OCI-LY1 (cell line): ENCODE data around the gene PPP1R3E.
"Not testable (repeated sequence)": the region's sequence is repeated elsewhere in the genome, so short reads cannot be mapped to it uniquely, and the experiment has no call there.

Experiments
- H2AFZ ChIP-seq: fragments of 200-600 bp; sonication (generic), shearing (Covaris generic); 2 replicates; pipeline ENCODE4 v1.6.0; 2014; ENCODE audit warnings: antibody characterized with exemption, mild to moderate bottlenecking, low read length
- H3F3A ChIP-seq: fragments of 200-600 bp; sonication (generic), shearing (Covaris generic); 2 replicates; pipeline ENCODE4 v1.6.0; 2014; ENCODE audit warnings: mild to moderate bottlenecking, antibody characterized with exemption, low read length, moderate library complexity; ENCODE audit not compliant: insufficient read depth
- H3K27ac ChIP-seq: fragments of 200-600 bp; sonication (generic); 2 replicates; pipeline ENCODE4 v1.5.1; 2014; ENCODE audit warnings: low read length, mixed run types, mild to moderate bottlenecking, low read depth; ENCODE audit not compliant: poor library complexity, severe bottlenecking
- H3K27me3 ChIP-seq: fragments of 200-600 bp; sonication (generic); 2 replicates; pipeline ENCODE4 v1.6.0; 2014; ENCODE audit warnings: antibody characterized with exemption, mild to moderate bottlenecking, low read length, moderate library complexity; ENCODE audit not compliant: insufficient read depth
- H3K36me3 ChIP-seq: fragments of 200-600 bp; sonication (generic); 2 replicates; pipeline ENCODE4 v1.6.1; 2014; ENCODE audit warnings: mild to moderate bottlenecking, antibody characterized with exemption, low read length, moderate library complexity, mixed read lengths; ENCODE audit not compliant: insufficient read depth
- H3K4me1 ChIP-seq: fragments of 200-600 bp; sonication (generic); 2 replicates; pipeline ENCODE4 v1.5.1; 2014; ENCODE audit warnings: mild to moderate bottlenecking, low read length, moderate library complexity; ENCODE audit not compliant: insufficient read depth, severe bottlenecking
- H3K4me2 ChIP-seq: fragments of 200-600 bp; sonication (generic), shearing (Covaris generic); 2 replicates; pipeline ENCODE4 v1.6.1; 2014; ENCODE audit warnings: low read length
- H3K4me3 ChIP-seq: fragments of 200-600 bp; sonication (generic); 2 replicates; pipeline ENCODE4 v1.5.1; 2014; ENCODE audit warnings: low read length, low read depth, mild to moderate bottlenecking, mixed read lengths; ENCODE audit not compliant: poor library complexity, severe bottlenecking
- H3K79me2 ChIP-seq: fragments of 200-600 bp; shearing (Covaris generic); 2 replicates; pipeline ENCODE4 v1.6.1; 2016; ENCODE audit warnings: mixed run types, low read length, mixed read lengths; ENCODE audit not compliant: insufficient read depth
- H3K9ac ChIP-seq: fragments of 200-600 bp; sonication (generic), shearing (Covaris generic); 2 replicates; pipeline ENCODE4 v1.6.1; 2014; ENCODE audit warnings: mild to moderate bottlenecking, low read length, mixed read lengths
- H3K9me2 ChIP-seq: fragments of 200-600 bp; sonication (generic), shearing (Covaris generic); 2 replicates; pipeline ENCODE4 v1.6.1; 2014; ENCODE audit warnings: low read depth, mild to moderate bottlenecking, low read length, mixed read lengths
- H3K9me3 ChIP-seq: fragments of 200-600 bp; shearing (Covaris generic); 2 replicates; pipeline ENCODE4 v1.6.1; 2014; ENCODE audit warnings: low read length, mixed read lengths
- H4K20me1 ChIP-seq: fragments of 200-600 bp; sonication (generic), shearing (Covaris generic); 2 replicates; pipeline ENCODE4 v1.6.0; 2016; ENCODE audit warnings: mild to moderate bottlenecking, low read length; ENCODE audit not compliant: insufficient read depth
- EZH2 ChIP-seq: fragments of 200-600 bp; sonication (generic), shearing (Covaris generic); IDR thresholded peaks from 2 replicates; pipeline ENCODE4 v1.8.0; 2017; ENCODE audit warnings: borderline replicate concordance, mixed run types, mild to moderate bottlenecking, antibody characterized with exemption, low read length, moderate library complexity, mixed read lengths
- TF ChIP-seq, protein P1 (sequence below): fragments of 200-600 bp; sonication (generic), shearing (Covaris generic); IDR thresholded peaks from 2 replicates; pipeline ENCODE4 v1.5.1; 2017; ENCODE audit warnings: mild to moderate bottlenecking, antibody characterized with exemption, low read length, moderate library complexity, mixed read lengths

The PPP1R3E gene

DNA sequence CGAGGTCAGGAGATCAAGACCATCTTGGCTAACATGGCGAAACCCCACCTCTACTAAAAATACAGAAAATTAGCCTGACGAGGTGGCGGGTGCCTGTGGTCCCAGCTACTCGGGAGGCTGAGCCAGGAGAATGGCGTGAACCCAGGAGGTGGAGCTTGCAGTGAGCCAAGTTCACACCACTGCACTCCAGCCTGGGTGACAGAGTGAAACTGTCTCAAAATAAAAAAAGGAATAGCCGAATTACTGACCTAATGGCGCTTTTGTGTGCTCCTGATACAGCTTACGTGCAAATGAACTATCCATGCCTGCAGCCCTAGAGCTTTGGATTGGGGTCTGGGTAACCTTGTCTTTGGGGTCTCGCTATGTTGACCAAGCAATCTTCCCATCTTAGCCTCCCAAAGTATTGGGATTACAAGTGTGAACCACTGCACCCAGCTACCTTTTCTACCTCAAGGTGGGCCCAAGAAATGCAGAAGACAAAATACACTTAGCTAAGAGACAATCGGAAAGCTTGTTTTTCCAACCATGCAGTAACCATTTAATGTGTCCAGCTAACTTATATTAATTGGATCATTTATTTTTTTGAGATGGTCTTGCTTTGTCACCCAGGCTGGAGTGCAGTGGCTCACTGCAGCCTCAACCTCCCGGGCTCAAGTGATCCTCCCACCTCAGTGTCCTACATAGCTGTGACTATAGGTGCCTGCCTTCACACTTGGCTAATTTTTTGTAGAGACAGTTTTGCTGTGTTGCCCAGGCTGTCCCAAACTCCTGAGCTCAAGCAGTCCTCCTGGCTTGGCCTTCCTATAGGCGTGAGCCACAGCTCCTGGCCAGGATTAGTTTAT lies 24.1 kb upstream of the PPP1R3E start:
- H3K9ac ChIP-seq: no peak overlapping the region
- H3K4me2 ChIP-seq: no peak overlapping the region
- H3K79me2 ChIP-seq: peaks cover 12% of the 10 kb centered on the region
- no peaks in the 10 kb centered on the region for H3F3A ChIP-seq
- no peak overlapping the region for H3K4me3 ChIP-seq
- no peaks in the 10 kb centered on the region for H3K27me3 ChIP-seq
- H3K9me2 ChIP-seq: no peaks in the 10 kb centered on the region
- H3K9me3 ChIP-seq: no peaks in the 10 kb centered on the region
- H3K27ac ChIP-seq: no peak overlapping the region
- no peak for TF ChIP-seq EZH2
- TF ChIP-seq, protein P1, sequence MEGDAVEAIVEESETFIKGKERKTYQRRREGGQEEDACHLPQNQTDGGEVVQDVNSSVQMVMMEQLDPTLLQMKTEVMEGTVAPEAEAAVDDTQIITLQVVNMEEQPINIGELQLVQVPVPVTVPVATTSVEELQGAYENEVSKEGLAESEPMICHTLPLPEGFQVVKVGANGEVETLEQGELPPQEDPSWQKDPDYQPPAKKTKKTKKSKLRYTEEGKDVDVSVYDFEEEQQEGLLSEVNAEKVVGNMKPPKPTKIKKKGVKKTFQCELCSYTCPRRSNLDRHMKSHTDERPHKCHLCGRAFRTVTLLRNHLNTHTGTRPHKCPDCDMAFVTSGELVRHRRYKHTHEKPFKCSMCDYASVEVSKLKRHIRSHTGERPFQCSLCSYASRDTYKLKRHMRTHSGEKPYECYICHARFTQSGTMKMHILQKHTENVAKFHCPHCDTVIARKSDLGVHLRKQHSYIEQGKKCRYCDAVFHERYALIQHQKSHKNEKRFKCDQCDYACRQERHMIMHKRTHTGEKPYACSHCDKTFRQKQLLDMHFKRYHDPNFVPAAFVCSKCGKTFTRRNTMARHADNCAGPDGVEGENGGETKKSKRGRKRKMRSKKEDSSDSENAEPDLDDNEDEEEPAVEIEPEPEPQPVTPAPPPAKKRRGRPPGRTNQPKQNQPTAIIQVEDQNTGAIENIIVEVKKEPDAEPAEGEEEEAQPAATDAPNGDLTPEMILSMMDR: no peak
- no peak overlapping the region for H2AFZ ChIP-seq
- H3K36me3 ChIP-seq: peaks cover 41% of the 10 kb centered on the region
- H4K20me1 ChIP-seq: no peaks in the 10 kb centered on the region
- H3K4me1 ChIP-seq: peaks cover 12% of the 10 kb centered on the region

DNA sequence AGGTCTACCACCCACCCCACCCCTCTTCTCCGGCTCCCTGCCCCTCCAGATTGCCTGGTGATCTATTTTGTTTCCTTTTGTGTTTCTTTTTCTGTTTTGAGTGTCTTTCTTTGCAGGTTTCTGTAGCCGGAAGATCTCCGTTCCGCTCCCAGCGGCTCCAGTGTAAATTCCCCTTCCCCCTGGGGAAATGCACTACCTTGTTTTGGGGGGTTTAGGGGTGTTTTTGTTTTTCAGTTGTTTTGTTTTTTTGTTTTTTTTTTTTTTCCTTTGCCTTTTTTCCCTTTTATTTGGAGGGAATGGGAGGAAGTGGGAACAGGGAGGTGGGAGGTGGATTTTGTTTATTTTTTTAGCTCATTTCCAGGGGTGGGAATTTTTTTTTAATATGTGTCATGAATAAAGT lies 23.1 kb upstream of the PPP1R3E start:
- not testable (repeated sequence) for H3K9me3 ChIP-seq, H3K4me2 ChIP-seq, H3K27me3 ChIP-seq, H3K9ac ChIP-seq, H3K9me2 ChIP-seq, H3F3A ChIP-seq, H2AFZ ChIP-seq, H4K20me1 ChIP-seq, H3K27ac ChIP-seq, H3K4me3 ChIP-seq
- Histone ChIP-seq H3K4me1 (peaks cover 13% of the 10 kb centered on the region), H3K79me2 (peaks cover 12% of the 10 kb centered on the region), H3K36me3 (peaks cover 41% of the 10 kb centered on the region)

- H4K20me1 ChIP-seq: no peaks in the 10 kb centered on the region
- H3K9me3 ChIP-seq: no peaks in the 10 kb centered on the region
- TF ChIP-seq EZH2: no peak
- TF ChIP-seq, protein P1: no peak
- H3K9me2 ChIP-seq: no peaks in the 10 kb centered on the region
- no peak overlapping the region for H3K4me2 ChIP-seq
- H3F3A ChIP-seq: no peaks in the 10 kb centered on the region
- peaks cover 12% of the 10 kb centered on the region for H3K79me2 ChIP-seq
- no peak overlapping the region for H3K9ac ChIP-seq
- no peak overlapping the region for H3K4me3 ChIP-seq
- H3K36me3 ChIP-seq: peaks cover 41% of the 10 kb centered on the region
- H2AFZ ChIP-seq: no peak overlapping the region
- peaks cover 20% of the 10 kb centered on the region for H3K4me1 ChIP-seq
- no peak overlapping the region for H3K27ac ChIP-seq
- no peaks in the 10 kb centered on the region for H3K27me3 ChIP-seq
Observed at GRCh38 chr14:23324993-23325392, 22.3 kb upstream of the PPP1R3E start.

GRCh38 chr14:23324455-23324846 lies 21.8 kb upstream of the PPP1R3E start:
- Histone ChIP-seq H3K9me2 (no peaks in the 10 kb centered on the region), H3K36me3 (peaks cover 41% of the 10 kb centered on the region), H4K20me1 (no peaks in the 10 kb centered on the region), H3K4me1 (peaks cover 22% of the 10 kb centered on the region), H3K9ac (no peak overlapping the region), H3K27me3 (no peaks in the 10 kb centered on the region), H3K79me2 (peaks cover 12% of the 10 kb centered on the region), H2AFZ (no peak overlapping the region), H3K4me2 (no peak overlapping the region), H3K9me3 (no peaks in the 10 kb centered on the region), H3K4me3 (no peak overlapping the region), H3K27ac (no peak overlapping the region), H3F3A (no peaks in the 10 kb centered on the region)
- TF ChIP-seq, protein P1: no peak
- TF ChIP-seq EZH2: no peak
